Neuronal stem cell (in vitro differentiated cells): ENCODE results near the gene ATP8B3.

Experiments
- DNase-seq: peaks from one replicate; pipeline ENCODE4 v3.0.0-alpha.2; 2013; ENCODE audit warnings: low spot score
- H2AFZ ChIP-seq: one replicate; pipeline ENCODE4 v1.6.1; 2013; ENCODE audit warnings: mild to moderate bottlenecking, low read length, inconsistent platforms
- H2AK5ac ChIP-seq: 2 replicates; pipeline ENCODE4 v1.6.1; 2013; ENCODE audit warnings: low read depth, mild to moderate bottlenecking, inconsistent platforms, low read length, moderate library complexity, mixed read lengths
- H2BK120ac ChIP-seq: 2 replicates; pipeline ENCODE4 v1.6.1; 2013; ENCODE audit warnings: low read depth, mild to moderate bottlenecking, inconsistent platforms, low read length, moderate library complexity, mixed read lengths
- H2BK12ac ChIP-seq: one replicate; pipeline ENCODE4 v1.6.1; 2013; ENCODE audit warnings: low read length, inconsistent platforms
- H2BK15ac ChIP-seq: 2 replicates; pipeline ENCODE4 v1.6.1; 2013; ENCODE audit warnings: mild to moderate bottlenecking, low read length, inconsistent platforms, mixed read lengths
- H2BK5ac ChIP-seq: one replicate; pipeline ENCODE4 v1.6.1; 2013; ENCODE audit warnings: inconsistent platforms, mild to moderate bottlenecking, low read length, moderate library complexity
- H3K14ac ChIP-seq: one replicate; pipeline ENCODE4 v1.6.1; 2013; ENCODE audit warnings: low read length, inconsistent platforms
- H3K18ac ChIP-seq: 2 replicates; pipeline ENCODE4 v1.6.1; 2013; ENCODE audit warnings: low read length, inconsistent platforms
- H3K23ac ChIP-seq: 2 replicates; pipeline ENCODE4 v1.6.1; 2013; ENCODE audit warnings: low read depth, mild to moderate bottlenecking, mixed read lengths, low read length, inconsistent platforms; ENCODE audit not compliant: poor library complexity
- H3K27ac ChIP-seq: replicated peaks from 3 replicates; pipeline ENCODE4 v1.5.1; 2013; ENCODE audit warnings: low read length, inconsistent platforms
- H3K27me3 ChIP-seq, 3 experiments: 2 replicates each; pipeline ENCODE4 v1.6.1; 2013; ENCODE audit warnings: low read length in 3 of 3, mild to moderate bottlenecking in 2 of 3, inconsistent platforms in 1 of 3, low read depth in 1 of 3, mixed read lengths in 1 of 3, moderate library complexity in 1 of 3; ENCODE audit not compliant: control insufficient read depth in 3 of 3, insufficient read depth in 3 of 3
- H3K36me3 ChIP-seq, 2 donors: replicated peaks in 1 of 2; 2 replicates each; pipeline ENCODE4 v1.6.1; 2013; ENCODE audit warnings: low read length in 2 of 2; ENCODE audit not compliant: control insufficient read depth in 2 of 2, insufficient read depth in 2 of 2
- H3K4ac ChIP-seq: 2 replicates; pipeline ENCODE4 v1.6.1; 2013; ENCODE audit warnings: inconsistent platforms, mild to moderate bottlenecking, low read length, moderate library complexity
- H3K4me1 ChIP-seq, 2 donors: 1 replicate in 1 of 2; 2 replicates in 1 of 2; pipeline ENCODE4 v1.6.1; 2013; ENCODE audit warnings: low read length in 2 of 2, low read depth in 1 of 2; ENCODE audit not compliant: control insufficient read depth in 2 of 2, insufficient read depth in 1 of 2
- H3K4me2 ChIP-seq: one replicate; pipeline ENCODE4 v1.6.1; 2013; ENCODE audit warnings: mild to moderate bottlenecking, low read length, inconsistent platforms; ENCODE audit not compliant: insufficient read depth, poor library complexity, severe bottlenecking
- H3K4me3 ChIP-seq, 2 donors: 2 replicates each; pipeline ENCODE4 v1.5.1; 2013; ENCODE audit warnings: low read length in 2 of 2, mild to moderate bottlenecking in 2 of 2, inconsistent platforms in 1 of 2, moderate library complexity in 1 of 2
- H3K79me1 ChIP-seq: one replicate; pipeline ENCODE4 v1.6.1; 2013; ENCODE audit warnings: low read depth, mild to moderate bottlenecking, inconsistent platforms, low read length, moderate library complexity
- H3K9ac ChIP-seq: one replicate; pipeline ENCODE4 v1.6.1; 2013; ENCODE audit warnings: mild to moderate bottlenecking, low read depth, low read length, inconsistent platforms; ENCODE audit not compliant: poor library complexity
- H3K9me3 ChIP-seq, 2 donors: replicated peaks in 1 of 2; 2 replicates each; pipeline versions ENCODE3 to v1.6.1; 2013; ENCODE audit warnings: low read length in 2 of 2, mild to moderate bottlenecking in 2 of 2, inconsistent platforms in 1 of 2, low read depth in 1 of 2, mixed read lengths in 1 of 2, moderate library complexity in 1 of 2; ENCODE audit not compliant: control insufficient read depth in 2 of 2, insufficient read depth in 1 of 2
- H4K8ac ChIP-seq: one replicate; pipeline ENCODE4 v1.6.1; 2013; ENCODE audit warnings: low read depth, mild to moderate bottlenecking, inconsistent platforms, low read length, moderate library complexity
- H4K91ac ChIP-seq: one replicate; pipeline ENCODE4 v1.6.1; 2013; ENCODE audit warnings: low read length, low read depth, mild to moderate bottlenecking, inconsistent platforms; ENCODE audit not compliant: poor library complexity
- WGBS, 2 donors: extraction: QIAGEN DNeasy Blood & Tissue Kit; methylation state at CpG; one replicate each; pipeline ENCODE4 v1.1.7; 2013; ENCODE audit warnings: missing lambda C conversion rate in 2 of 2, mixed read lengths in 1 of 2; ENCODE audit not compliant: insufficient read length in 2 of 2, insufficient replicate concordance in 1 of 2; ENCODE audit errors: extremely low coverage in 2 of 2; 5-methylcytosine and 5-hydroxymethylcytosine counted together

The ATP8B3 gene

DNA sequence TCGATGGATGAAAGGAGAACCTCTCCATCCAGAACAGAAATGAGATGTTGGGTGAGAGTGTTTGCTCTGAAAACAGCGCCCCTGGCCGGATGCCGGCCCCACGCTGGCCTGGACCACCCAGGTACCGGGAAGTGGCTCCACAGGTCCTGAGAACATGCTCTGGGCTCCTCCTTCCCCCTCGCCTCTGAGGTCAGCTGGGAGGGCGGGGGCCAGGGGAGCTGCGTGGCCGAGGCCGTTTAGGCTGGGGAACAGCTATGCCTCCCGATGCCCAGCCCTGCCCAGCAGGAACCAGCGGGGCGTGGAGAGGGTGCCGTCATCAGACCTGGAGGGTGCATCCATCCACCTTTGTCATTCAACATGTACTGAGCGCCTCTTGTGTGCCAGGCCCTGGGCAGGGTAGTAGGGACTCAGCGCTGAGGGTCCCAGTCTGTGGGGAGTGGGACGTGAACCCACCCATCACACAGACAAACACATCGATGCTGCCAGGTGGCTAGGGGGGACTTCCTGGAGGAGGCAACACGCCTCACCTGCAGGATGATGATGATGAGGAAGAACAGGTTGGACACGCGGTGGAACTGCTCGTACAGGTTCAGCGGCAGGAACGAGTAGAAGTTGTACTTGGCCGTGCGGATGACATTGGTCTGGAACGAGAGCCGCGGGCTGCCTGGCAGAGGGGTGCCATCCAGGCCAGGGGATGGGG is 4.2 kb downstream of the ATP8B3 start:
- Histone ChIP-seq H4K8ac (no peak overlapping the region), H3K27me3 (peaks cover 0 to 5% (median 3%) of the 10 kb centered on the region in 3 experiments), H3K27ac (no peak overlapping the region), H2BK15ac (peak overlapping the region; percentile 56), H3K36me3 (no peaks in the 10 kb centered on the region), H3K79me1 (peaks cover 1% of the 10 kb centered on the region), H4K91ac (no peak overlapping the region), H3K9ac (no peak overlapping the region), H2AK5ac (peak overlapping the region; percentile 65), H3K18ac (peak overlapping the region; percentile 71), H3K4ac (peak overlapping the region; percentile 17), H3K9me3 (no peaks in the 10 kb centered on the region), H3K4me1 (peaks cover 0 to 6% of the 10 kb centered on the region in 2 donors), H3K4me2 (no peak overlapping the region), H3K14ac (no peak overlapping the region), H2BK12ac (no peak overlapping the region), H3K23ac (peak overlapping the region; percentile 2), H2AFZ (no peak overlapping the region), H2BK120ac (no peak overlapping the region), H2BK5ac (no peak overlapping the region), H3K4me3 (peak overlapping the region in 1 of 2 donors; percentile 31)
- WGBS, 2 donors = no CpG with 5 or more reads among the region's 30 CpGs
- no peak for DNase-seq

DNA sequence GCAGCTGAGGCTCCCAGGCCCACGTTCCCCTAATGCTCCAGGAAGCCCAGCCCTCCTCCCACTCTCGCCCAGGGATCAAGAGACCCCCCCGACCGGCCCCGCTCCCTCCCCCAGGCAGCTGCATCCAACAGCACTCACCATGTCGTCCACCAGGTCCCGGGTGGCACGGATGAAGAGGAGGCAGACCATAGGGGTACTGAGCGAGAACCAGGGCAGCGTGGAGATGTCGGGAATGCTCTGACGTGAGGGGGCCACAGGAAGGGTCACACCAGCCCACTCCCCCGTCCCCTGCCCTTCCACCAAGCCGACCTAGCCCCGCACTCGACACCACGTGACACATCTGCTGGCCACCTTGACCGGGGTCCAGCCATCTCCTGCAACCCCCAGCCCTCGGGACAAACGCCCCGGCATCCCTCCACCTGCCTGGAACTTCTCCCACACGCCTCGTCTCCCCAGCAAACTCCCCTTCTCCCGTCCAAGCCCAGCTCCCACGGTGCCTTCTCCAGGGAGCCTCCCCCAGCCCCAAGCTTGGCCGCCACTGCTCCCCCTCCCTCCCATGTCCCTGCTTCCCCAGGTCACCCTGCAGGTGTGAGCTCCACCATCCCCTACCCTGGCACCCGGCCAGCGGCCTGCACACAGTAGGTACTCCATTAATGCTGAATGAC is 4.9 kb downstream of the ATP8B3 start:
- H2BK5ac ChIP-seq = no peak overlapping the region
- H2BK15ac ChIP-seq = peak overlapping the region; percentile 49
- H3K36me3 ChIP-seq = no peaks in the 10 kb centered on the region
- peak overlapping the region; percentile 65 for H3K23ac ChIP-seq
- no peak for DNase-seq
- peaks cover 2% of the 10 kb centered on the region for H3K79me1 ChIP-seq
- no peak overlapping the region for H2BK12ac ChIP-seq
- H3K14ac ChIP-seq = no peak overlapping the region
- no peak overlapping the region for H2AFZ ChIP-seq
- H4K8ac ChIP-seq = no peak overlapping the region
- H3K9me3 ChIP-seq = no peaks in the 10 kb centered on the region
- peaks cover 0 to 5% (median 3%) of the 10 kb centered on the region in 3 experiments for H3K27me3 ChIP-seq
- H3K4ac ChIP-seq = no peak overlapping the region
- WGBS, 2 donors = no CpG with 5 or more reads among the region's 28 CpGs
- H3K18ac ChIP-seq = peak overlapping the region; percentile 52
- H4K91ac ChIP-seq = no peak overlapping the region
- H3K4me1 ChIP-seq = peaks cover 0 to 3% of the 10 kb centered on the region in 2 donors
- no peak overlapping the region for H3K4me2 ChIP-seq
- no peak overlapping the region for H3K9ac ChIP-seq
- no peak overlapping the region for H3K27ac ChIP-seq
- peak overlapping the region in 1 of 2 donors; percentile 17 for H3K4me3 ChIP-seq
- peak overlapping the region; percentile 1 for H2BK120ac ChIP-seq
- H2AK5ac ChIP-seq = peak overlapping the region; percentile 60

DNA sequence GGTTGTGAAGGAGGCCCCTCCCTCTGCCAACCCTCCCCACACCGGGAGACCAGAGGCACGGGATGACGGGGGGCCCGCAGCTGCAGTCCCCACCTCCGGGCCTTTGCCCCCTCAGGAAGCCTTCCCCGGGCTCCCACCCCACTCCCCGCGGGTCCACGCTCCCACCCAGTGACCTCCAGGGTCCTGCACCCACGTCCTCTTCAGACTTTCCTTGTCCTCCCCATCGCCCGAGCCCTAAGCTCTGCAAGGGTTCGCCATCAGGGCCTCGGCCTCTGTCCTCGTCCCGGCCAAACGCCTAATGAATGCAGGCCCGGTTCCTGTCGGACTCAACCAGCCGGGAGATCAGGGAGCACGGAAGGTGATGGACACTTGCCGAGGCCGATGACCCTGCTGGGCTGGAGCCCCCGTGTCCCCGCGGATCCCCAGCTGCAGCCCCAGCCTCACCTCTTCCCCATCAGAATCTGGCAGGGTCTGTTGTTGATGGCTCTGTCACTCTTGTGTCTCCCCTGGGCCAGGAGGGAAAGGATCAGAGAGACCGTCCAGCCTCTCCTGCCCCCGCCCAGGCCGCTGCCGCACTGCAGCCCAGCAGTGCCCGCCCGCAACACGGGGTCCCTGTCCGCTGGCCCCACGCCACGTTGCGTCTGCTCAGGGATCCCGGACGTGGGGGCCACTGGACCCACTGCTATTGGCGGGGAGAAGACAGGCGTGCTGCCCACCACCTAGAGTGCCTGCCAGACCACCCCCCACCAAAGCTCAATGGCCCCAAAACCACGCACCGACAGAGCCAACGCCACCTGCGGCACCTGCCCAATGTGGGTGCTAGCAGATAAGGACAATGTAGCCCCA is 5.7 kb downstream of the ATP8B3 start:
- no CpG with 5 or more reads among the region's 45 CpGs for WGBS, 2 donors
- H3K14ac ChIP-seq = no peak overlapping the region
- peak overlapping the region; percentile 91 for H3K23ac ChIP-seq
- H3K4me3 ChIP-seq = no peak overlapping the region
- no peaks in the 10 kb centered on the region for H3K36me3 ChIP-seq
- no peaks in the 10 kb centered on the region for H3K9me3 ChIP-seq
- peak overlapping the region; percentile 56 for H2AFZ ChIP-seq
- peaks cover 2% of the 10 kb centered on the region for H3K79me1 ChIP-seq
- H3K4ac ChIP-seq = no peak overlapping the region
- peak overlapping the region; percentile 6 for H2BK15ac ChIP-seq
- no peak overlapping the region for H3K27ac ChIP-seq
- peak overlapping the region; percentile 84 for H2AK5ac ChIP-seq
- H4K91ac ChIP-seq = no peak overlapping the region
- no peak for DNase-seq
- no peak overlapping the region for H3K18ac ChIP-seq
- H3K4me2 ChIP-seq = no peak overlapping the region
- H3K4me1 ChIP-seq = peaks cover 0 to 3% of the 10 kb centered on the region in 2 donors
- H3K9ac ChIP-seq = no peak overlapping the region
- H2BK12ac ChIP-seq = peak overlapping the region; percentile 58
- peak overlapping the region; percentile 82 for H2BK5ac ChIP-seq
- peak overlapping the region; percentile 1 for H2BK120ac ChIP-seq
- H4K8ac ChIP-seq = no peak overlapping the region
- peaks cover 0 to 5% (median 0%) of the 10 kb centered on the region in 3 experiments for H3K27me3 ChIP-seq
